Measurements from ENCODE around the gene EIF1. TPM values are rescaled to one million over a fixed set of nuclear protein-coding genes. Genes with fewer than 3 reads are reported as not detected.
A peak's percentile ranks its signal among the peaks of the same experiment; 100 is the strongest.

The EIF1 gene
- total RNA-seq, 1 experiment from 2014 or later = 1,945 TPM

DNA sequence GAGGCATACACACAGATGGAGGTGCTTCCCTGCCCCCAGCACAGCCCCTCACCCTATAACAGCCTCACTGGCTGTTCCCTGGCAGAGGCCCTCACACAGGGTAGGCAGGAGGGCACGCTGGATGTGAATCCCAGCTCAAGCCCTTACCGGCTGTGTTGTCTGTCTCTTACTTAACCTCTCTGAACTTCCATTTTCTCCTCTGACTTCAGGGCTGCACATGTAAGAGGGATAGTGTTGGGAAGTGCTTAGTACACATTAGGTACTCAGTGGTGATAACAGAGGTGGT, 24.6 kb upstream of the EIF1 start:
- Mint-ChIP-seq H3K27me3 (ENCODE audit: insufficient read depth, unreplicated experiment) (no peaks in the 10 kb centered on the region), H3K4me3 (ENCODE audit: unreplicated experiment) (no peak overlapping the region), H3K9me3 (ENCODE audit: unreplicated experiment) (no peaks in the 10 kb centered on the region), H3K4me1 (ENCODE audit: insufficient read depth, unreplicated experiment) (peaks cover 44% of the 10 kb centered on the region), H3K36me3 (ENCODE audit: insufficient read depth, unreplicated experiment) (no peaks in the 10 kb centered on the region), H3K27ac (ENCODE audit: low read depth, unreplicated experiment) (no peak overlapping the region)
- TF ChIP-seq, protein P1, sequence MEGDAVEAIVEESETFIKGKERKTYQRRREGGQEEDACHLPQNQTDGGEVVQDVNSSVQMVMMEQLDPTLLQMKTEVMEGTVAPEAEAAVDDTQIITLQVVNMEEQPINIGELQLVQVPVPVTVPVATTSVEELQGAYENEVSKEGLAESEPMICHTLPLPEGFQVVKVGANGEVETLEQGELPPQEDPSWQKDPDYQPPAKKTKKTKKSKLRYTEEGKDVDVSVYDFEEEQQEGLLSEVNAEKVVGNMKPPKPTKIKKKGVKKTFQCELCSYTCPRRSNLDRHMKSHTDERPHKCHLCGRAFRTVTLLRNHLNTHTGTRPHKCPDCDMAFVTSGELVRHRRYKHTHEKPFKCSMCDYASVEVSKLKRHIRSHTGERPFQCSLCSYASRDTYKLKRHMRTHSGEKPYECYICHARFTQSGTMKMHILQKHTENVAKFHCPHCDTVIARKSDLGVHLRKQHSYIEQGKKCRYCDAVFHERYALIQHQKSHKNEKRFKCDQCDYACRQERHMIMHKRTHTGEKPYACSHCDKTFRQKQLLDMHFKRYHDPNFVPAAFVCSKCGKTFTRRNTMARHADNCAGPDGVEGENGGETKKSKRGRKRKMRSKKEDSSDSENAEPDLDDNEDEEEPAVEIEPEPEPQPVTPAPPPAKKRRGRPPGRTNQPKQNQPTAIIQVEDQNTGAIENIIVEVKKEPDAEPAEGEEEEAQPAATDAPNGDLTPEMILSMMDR (IDR thresholded peaks at IDR 0.05; ENCODE audit: unreplicated experiment) = no peak
- no peak for DNase-seq (ENCODE audit: unreplicated experiment)
- POLR2A ChIA-PET = interaction anchor here (0.7 to 7.3 kb wide), 7 partner anchors 9 to 754 kb away, joined by 3 to 148 read pairs (median 12); partner anchors contain the start of genes EIF1 and KRT17
- no TSS peak for BruUV-seq (replicated peaks)
- intact Hi-C loops (cut with micrococcal nuclease) = loop anchor here (5.0 kb wide), 1 partner anchor 167 kb away; no protein-coding TSS in a partner anchor
- CTCF ChIA-PET = interaction anchor here (0.6 to 11.5 kb wide), 14 partner anchors 15 to 1306 kb away, joined by 3 to 566 read pairs (median 6); partner anchors contain the start of genes KRT13 and KRT17

DNA sequence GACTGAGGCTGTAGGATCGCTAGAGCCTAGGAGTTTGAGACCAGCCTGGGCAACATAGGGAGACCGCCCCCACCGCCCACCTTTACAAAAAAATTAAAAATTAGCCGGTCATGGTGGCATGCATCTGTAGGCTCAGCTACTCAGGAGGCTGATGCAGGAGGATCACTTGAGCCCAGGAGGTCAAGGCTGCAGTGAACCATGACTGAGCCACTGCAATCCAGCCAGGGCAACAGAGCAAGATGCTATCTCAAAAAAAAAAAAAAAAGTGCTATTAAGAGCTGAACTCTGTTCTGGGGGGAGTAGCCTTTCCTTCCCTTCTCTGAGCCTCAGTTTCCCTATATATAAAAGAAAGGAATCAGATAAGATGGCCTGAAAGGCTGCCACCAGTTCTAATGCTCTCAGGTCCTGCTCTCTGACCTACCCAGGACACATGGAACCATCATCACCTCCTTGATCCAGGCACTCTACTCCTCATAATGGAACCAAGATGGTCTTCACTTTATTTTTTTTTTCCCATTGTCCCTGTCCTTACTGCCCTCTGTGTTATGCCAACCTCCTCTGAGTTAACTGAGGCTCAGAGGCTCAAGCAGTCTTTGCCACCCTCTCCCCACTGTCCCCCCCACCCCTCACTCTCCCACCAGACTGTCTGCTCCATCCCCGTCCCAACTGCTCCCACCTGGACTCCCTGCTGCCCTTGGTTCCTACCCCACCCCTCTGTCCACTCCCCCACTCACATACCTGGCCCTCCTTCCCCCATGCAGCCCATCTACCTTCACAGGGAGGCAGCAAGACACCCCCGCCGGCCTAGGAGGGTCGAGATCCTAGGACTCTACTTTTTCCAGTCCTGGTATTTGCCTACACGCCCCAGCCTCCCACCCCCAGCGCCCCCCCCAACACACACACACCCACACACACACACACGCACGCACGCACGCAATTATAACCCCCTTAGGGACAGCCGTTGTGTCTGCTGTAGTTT, 23.8 kb upstream of the EIF1 start:
- Mint-ChIP-seq H3K27me3 (ENCODE audit: insufficient read depth, unreplicated experiment) (no peaks in the 10 kb centered on the region), H3K4me3 (ENCODE audit: unreplicated experiment) (peak overlapping the region; percentile 70), H3K4me1 (ENCODE audit: insufficient read depth, unreplicated experiment) (peaks cover 36% of the 10 kb centered on the region), H3K9me3 (ENCODE audit: unreplicated experiment) (no peaks in the 10 kb centered on the region), H3K27ac (ENCODE audit: low read depth, unreplicated experiment) (peak overlapping the region; percentile 66), H3K36me3 (ENCODE audit: insufficient read depth, unreplicated experiment) (no peaks in the 10 kb centered on the region)
- DNase-seq (ENCODE audit: unreplicated experiment) = no peak
- POLR2A ChIA-PET = interaction anchor here (0.6 to 7.3 kb wide), 17 partner anchors 9 to 1167 kb away, joined by 3 to 148 read pairs (median 5); partner anchors contain the start of genes EIF1 and KRT17
- no TSS peak for BruUV-seq (replicated peaks)
- TF ChIP-seq, protein P1 (IDR thresholded peaks at IDR 0.05; ENCODE audit: unreplicated experiment) = no peak
- CTCF ChIA-PET = interaction anchor here (0.6 to 11.5 kb wide), 31 partner anchors 11 to 1307 kb away, joined by 3 to 566 read pairs (median 4); partner anchors contain the start of genes KRT13 and KRT9
- intact Hi-C loops (cut with micrococcal nuclease) = loop anchor here (5.0 kb wide), 1 partner anchor 168 kb away; no protein-coding TSS in a partner anchor

DNA sequence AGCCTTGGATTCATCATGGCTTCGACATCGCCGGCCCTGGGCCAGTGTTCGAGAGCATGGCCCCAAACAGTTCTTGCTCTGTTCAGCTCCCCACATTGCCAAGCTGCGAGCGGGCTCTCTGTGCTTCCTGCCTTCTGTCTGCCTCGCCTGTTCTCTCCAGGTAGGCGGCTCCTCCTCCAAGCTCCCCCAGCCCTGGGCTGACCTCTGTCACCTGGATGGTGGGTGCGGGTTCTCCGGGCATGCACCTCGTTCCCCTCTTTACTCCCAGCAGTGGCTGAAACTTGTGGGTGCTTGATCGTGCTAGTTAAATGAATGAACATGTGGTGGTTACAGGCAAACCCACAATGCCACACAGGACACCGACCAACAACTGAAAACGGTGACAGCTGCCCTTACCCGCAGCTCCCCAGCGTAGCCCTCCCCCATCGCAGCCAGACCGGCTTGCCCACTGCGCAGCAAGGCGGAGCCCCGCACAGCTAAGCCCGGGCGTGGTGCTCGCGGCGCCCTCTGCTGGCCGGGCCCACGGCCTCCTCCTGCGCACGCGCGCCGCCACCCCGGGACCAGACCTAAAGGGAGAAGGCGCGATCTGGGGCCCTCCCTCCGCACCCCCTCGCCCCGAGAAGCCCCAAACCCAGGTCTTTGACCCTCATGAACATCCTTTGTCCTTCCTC, 23.0 kb upstream of the EIF1 start:
- H3K27me3 Mint-ChIP-seq (ENCODE audit: insufficient read depth, unreplicated experiment) = no peaks in the 10 kb centered on the region
- DNase-seq (ENCODE audit: unreplicated experiment) = peak; percentile 78
- peak overlapping the region; percentile 66 for H3K27ac Mint-ChIP-seq (ENCODE audit: low read depth, unreplicated experiment)
- ChIA-PET CTCF (interaction anchor here (0.5 to 11.5 kb wide), 32 partner anchors 10 to 1300 kb away, joined by 3 to 566 read pairs (median 4); partner anchors contain the start of gene KRT9), POLR2A (interaction anchor here (0.6 to 7.3 kb wide), 16 partner anchors 10 to 1168 kb away, joined by 3 to 148 read pairs (median 4); partner anchors contain the start of gene EIF1)
- TF ChIP-seq, protein P1 (IDR thresholded peaks at IDR 0.05; ENCODE audit: unreplicated experiment) = peak; percentile 95
- H3K36me3 Mint-ChIP-seq (ENCODE audit: insufficient read depth, unreplicated experiment) = no peaks in the 10 kb centered on the region
- peaks cover 28% of the 10 kb centered on the region for H3K4me1 Mint-ChIP-seq (ENCODE audit: insufficient read depth, unreplicated experiment)
- intact Hi-C loops (cut with micrococcal nuclease) = loop anchor here (2.0 kb wide), 4 partner anchors 337 to 1045 kb away; no protein-coding TSS in a partner anchor
- H3K9me3 Mint-ChIP-seq (ENCODE audit: unreplicated experiment) = no peaks in the 10 kb centered on the region
- no TSS peak for BruUV-seq (replicated peaks)
- H3K4me3 Mint-ChIP-seq (ENCODE audit: unreplicated experiment) = peak overlapping the region; percentile 70
